HG03066 (cell line): Measurements from ENCODE around the gene GPR55.
A peak's percentile ranks its signal among the peaks of the same experiment; 100 is the strongest.

Source experiments
- ATAC-seq: cut with Tn5 transposase; IDR thresholded peaks from one replicate; pipeline ENCODE4 v1.9.1; 2021; ENCODE audit warnings: low read depth; ENCODE audit not compliant: unreplicated experiment

The GPR55 gene

DNA sequence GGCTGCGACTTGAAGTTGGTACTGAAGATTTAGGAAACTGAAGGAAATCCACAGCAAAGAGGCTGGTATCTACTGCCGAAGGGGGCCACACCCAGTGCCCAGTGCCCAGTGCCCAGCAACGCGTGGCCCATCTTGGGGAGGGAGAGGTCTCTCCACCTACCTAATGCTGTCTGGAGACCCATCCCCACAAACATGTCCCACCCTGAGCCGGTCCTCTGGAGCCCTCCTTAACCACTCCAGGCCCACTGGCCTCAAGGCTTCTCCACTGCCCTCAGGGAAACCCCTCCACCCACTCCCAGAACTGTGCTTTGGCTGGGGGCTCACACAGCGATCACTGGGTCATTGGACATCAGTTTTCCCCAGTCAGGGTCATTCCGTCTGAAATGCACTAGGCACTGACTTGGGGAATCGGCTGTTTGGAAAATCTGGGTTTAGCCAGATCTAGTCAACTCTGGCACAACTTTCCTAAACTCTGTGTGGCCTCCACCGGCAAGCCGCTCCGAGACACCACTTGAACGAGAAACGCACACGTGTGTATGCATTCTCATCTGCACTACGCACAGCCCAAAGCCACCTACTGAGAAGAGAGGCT lies 20.1 kb downstream of the GPR55 start:
- ATAC-seq, result no peak

DNA sequence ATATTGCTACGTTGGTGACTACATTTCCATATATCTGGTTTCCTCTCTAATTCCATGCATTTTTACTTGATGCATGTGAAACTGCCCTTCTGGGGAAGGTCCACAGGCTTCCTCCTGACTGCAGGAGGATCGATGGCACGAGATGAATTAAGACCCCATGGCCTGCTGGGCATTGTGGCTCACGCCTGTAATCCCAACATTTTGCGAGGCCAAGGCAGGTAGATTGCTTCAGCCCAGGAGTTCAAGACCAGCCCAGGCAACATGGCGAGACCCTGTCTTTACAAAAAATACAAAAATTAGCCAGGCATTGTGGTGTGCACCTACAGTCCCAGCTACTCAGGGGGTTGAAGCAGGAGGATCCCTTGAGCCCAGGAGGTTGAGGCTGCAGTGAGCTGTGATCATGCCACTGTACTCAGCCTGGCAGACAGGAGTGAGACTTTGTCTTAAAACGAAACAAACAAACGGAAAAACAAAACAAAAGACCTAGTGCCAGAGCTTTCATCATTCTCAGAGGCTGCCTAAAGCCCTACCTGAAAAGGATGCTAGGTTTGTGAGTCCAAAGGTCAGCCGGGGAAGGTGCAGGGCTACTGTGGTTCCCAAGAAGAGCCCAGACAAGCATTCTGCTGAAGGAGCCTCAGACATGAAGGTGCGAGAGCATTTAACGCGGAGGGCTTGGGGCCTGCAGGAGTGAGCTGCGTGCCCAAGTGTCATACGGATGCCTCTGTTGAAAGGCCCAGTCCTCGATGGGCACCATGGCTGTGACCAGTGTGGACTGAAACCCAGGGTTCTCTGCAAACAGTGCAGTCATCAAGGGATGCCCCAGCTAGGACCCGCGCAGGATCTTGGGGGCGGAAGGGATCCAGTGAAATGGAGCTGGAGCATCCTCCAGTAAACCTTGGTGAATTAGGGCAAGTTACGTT lies 21.6 kb downstream of the GPR55 start:
- no peak for ATAC-seq

DNA sequence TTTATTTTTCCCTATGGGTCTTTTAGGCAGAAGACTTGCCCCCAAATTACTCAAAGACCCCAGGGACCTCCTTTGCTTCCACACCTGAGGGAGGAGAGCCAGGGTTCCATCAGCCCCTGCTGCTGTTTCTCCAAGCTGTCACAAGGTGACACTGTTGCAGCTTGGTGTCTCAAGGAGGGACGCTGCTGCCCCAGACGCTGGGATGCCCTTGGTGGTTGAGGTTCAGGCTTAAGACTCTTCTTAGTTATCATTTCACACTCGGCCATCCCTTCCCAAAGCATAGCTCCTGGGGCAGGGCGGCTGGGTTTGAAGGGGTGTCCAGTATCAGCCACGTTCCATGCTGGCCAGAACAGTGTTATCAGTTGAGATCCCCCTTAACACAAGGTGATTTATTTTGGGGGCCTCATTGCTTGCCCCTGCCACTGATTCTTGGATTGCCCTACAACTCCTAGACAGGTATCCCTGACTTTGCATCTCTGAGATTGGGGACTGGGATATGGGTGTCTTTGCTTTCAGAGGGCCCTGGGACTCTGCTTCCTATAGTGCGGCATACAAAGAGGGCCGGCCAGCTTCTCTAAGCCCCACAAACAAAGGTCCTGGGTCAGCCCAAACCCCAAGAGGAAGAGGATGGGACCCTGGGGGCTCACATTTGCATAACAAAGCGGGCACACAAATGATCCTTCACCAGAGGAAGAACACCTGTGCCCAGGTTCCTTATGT lies 22.7 kb downstream of the GPR55 start:
- ATAC-seq, result no peak

DNA sequence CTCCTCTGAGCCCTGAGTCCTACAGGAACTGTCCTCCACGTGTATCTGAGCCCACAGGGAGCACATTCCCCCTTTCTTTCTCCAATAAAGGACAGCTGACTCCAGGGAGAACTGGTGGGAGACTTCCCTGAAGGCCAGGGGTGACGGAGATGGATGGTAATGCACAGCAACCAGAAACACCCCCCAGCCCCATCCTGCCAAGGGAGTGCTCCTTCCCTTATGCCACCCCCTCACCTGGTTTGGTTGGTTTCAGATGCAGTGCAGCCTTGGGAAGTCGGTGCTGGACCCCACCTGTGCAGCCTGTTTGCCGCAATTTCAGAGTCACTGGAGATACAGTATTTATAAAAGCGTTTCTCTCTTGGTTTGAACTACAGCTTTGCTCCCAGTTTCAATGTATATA lies 24.0 kb downstream of the GPR55 start:
- ATAC-seq, result no peak

DNA sequence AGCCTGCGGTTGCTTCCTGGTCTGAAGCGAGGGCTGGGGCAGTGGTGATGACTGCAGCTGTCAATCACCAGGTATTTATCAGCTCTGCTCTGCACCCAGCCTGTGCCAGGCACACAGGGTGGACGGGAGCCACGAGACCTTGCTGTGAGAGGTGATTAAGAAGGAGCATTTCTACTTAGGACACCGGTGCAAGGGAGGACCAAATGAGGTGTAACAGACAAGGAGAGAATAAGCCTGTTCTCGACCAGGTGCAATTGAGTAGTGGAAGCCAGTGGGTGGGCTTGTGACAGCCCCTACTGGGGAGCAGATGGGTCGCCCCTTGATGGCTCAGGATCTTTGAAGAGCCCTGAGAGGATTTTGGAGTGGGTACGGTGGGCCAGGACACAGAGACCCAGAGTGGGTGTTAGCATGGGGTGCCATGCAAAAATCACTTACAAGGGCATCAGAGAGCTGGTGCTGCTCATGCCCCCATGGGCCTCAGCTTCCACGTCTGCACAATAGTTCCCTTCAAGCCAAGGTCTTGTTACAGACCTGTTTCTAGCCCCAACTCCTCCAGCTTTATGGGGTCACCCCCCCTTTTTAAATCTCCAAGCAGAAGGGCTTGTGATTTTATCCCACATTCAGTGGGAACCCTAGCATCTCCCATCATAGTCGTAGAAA lies 24.6 kb downstream of the GPR55 start:
- no peak for ATAC-seq

DNA sequence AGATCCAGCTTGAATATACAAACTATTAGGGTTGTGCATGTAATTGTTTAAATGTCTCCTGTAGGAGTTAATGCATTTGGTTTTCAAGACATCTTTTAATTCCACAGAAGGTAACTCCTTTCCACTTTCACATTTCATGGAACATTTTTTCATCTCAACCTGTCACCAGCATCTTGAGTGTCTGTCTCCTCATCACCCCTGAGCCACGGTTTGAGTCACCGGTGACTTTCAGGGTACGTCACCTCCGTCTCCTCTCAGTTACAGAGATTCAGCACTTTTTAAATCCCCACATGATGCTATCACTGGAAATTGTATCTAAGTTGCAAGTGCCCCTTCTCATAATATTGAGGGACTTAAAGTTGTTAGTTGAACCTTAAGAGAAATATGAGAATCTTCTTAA lies 25.3 kb downstream of the GPR55 start:
- ATAC-seq, result no peak

DNA sequence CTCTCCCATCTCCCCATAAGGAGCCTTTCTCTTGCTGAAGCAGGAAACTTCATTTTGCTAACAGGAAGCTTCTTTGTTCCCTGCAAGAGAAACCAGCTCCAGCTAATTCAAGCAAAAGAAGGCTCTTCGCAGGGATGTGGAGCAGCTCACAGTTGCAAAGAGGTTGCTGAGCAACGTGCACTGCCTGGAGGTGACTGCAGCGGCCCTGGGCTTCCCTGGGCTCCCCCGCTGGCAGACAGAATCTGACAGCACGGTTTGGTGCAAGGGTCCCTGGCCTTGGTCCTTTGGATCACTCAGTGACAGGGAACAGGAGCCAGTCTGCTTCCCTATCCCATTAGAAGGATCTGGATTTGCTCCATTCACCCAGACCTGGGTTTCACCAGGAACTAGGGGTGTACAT lies 25.8 kb downstream of the GPR55 start:
- ATAC-seq, result no peak

DNA sequence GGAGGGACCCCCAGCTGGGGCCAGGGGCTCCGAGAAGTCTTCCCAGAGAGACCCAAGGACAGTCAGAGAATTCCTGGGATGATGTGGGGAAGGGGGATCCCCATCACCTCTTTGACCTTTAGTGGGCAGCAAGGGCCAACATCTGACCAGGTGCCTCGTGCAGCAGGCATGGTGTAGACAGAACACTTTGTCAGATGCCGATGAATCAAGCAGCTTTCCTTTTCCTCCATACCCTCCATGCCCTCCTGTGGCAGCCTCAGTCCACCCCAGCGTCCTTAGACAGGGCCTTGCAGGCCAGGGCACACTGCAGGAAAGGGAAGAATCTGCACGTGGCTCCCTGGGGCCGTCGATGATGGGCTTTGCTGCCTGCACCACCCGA lies 26.3 kb downstream of the GPR55 start:
- no peak for ATAC-seq

DNA sequence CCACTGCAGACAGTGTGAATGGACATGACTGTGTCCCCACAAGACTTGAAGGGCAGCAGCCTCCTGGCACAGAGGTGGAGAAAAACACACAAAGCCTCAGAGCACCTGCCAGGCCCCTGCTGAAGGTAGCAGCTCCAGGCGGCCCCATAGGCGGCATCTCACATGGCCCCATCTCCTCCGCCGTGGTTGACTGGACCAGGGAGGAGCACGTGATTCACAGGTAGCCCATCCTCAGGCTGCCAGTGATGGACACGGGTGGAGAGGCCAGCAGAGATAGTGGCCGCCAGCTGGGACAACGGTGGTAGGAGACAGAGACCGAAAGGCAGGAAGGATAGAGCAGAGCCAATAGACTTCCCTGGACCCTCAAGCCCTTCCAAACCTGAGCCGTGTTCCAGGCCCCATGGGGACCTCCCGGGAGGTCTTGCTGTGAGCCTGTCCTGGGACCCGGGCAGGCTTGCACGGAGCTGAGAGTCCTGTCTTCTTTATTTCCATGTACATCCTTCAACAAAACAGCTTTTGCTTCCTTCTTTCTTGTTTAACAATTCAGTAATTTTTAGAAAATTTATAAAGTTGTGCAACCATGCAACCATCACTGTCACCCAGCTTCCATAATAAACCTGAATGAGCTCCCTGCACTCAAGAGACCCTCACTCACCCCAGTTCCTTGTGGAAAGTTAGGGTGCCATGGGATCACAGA lies 26.9 kb downstream of the GPR55 start:
- no peak for ATAC-seq

DNA sequence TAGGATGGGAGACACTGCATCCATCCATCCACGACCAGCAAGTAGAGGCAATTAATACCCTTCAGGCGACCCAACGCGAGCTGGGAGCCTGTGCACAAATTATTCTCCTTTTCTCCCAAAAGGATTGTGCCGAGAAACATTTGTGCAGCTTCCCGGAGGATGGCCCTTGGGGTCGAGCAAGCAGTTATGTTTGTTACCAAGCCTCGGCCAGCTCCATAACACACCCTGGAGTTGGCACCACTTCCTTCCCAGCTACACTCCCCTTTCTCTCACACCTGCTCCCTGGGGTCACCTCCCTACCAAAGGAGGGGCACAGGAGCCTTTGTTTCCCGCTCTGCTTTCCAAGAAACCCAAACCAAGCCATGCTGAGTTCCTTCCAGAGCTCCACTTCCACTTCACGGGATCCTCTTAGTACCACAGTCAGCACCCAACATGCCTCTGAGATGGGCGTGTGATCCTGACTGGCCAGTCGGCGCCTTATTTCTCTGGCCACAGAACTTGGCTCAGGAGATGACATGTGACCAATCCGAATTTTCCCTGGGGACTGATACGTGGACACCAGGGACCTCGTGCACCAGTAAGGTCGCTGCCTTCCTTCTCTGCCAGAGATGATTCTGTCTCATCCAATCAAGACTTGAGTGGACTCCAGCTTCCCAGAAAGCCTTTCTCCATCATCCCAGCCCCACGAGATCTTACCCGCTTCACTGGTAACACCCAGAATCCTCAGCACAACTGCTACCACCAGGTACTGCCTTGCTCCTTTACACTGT lies 28.5 kb downstream of the GPR55 start:
- ATAC-seq, result no peak

DNA sequence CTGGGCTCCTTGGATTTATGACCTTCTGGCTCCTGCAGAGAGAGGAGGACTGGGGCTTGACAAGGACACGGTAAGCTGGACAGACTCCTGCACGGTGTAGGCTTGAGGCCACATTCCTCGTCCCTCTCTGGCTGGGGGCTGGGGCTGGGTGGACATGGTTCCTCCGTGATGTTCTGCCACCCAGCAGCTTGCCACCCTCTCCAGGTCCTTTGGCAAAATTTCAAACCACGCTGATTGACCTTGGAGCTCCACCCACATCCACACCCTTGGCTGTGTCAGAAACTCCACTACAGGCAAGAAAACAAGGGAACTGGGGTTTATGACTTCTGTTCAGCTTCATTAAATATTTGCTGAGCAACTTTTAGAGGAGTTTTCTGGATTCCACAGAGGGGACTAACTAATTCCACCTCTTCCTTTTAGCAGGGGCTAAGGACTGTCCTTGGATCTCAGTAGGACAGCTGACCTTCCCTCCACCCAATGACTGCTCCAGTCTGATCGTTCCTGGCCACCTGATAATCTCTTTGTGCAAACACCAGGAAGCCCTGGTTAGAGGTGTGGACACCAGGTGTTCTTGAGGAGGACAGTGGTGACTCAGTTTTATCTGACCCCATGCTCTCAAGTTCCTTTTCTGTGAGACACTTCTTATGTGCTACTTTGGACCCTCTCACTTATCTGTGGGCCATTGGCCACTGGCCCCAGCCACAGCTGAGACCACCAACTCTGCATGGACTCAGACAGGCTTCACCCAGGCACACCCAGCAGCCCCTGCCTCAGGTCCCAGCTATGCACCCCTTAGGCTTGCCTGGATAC lies 29.3 kb downstream of the GPR55 start:
- ATAC-seq, result no peak

DNA sequence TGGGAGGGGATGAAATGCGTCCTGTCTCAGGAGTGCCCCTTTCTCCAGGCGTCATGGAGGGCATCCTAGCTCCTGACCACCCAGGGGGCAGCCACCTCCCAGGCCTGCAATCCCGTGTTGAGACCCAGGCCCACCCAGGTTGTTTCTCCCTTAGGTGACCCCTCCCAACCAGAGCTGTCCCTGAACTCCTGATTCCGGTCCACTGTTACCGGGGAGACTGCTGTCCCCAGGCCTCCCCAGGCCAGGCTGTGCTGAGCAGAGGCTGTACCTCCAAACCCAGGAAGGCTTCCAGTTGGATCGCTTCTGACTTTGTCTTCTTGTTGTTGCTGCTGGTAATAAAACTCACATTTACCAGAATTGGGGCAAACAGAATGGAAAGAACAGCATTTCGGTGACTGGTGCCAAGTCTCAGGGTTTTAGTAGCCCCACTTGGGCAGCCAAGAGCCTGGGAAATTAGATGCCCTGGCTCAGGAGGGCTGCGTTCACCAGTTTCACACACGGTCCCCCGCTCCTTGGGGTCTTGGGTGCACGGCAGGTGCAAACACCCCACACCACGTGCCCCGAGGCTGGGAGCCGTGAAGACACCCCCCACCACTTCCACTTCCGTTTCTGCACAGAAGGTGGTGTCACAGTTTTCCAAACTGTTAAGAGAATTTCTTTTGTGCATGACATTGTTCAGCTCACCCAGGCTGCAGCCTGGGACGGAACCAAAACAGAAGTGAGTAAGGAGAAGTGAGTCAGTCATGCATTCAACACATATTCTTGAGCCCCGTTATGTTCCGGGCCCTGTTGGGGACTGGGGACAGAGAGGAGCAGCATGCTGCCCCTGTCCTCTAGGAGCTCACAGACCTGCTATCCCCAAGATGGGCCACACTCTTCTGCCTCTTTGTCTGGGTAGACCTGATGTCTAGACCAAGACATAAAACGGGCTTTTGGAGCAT lies 30.9 kb downstream of the GPR55 start:
- no peak for ATAC-seq

DNA sequence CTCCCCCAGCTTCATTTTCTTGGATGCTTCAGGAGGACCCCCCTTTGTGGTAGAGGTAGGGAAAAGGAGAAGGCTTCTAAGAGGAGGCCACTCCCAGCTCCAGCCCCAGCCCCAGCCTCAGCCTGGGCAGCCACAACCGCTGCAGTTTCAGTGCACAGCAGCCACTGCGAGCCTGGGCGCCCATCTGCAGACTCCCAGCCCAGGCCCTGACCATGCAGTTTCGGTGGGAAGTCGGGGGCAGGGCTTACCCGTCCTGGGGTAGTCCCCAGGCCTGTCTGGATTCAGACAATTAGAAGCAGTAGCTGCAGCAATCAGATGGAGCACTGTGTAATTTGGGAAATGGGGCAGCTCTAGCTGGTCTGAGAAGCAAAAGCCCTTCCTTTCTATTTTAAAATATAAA lies 31.7 kb downstream of the GPR55 start:
- ATAC-seq, result peak; percentile 74

DNA sequence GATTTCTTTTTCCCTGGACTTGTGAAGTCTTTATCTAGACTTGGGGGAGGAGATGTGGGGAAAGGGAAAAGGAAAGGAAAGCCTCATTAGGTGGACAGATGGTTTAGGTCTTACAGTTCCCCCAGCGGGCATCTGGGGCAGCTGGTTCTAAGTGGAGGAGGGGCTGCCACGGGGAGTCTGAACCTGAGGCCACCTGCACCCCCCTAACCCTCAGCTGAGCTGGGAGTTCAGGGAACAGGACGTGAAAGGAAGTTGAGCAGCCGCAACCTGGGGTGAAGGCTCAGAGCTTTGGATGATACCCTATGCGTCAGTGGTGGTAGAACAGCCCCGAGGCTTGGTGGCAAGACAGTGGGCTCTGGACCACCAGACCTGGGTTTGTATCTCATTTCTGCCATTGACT lies 33.5 kb downstream of the GPR55 start:
- ATAC-seq, result no peak

DNA sequence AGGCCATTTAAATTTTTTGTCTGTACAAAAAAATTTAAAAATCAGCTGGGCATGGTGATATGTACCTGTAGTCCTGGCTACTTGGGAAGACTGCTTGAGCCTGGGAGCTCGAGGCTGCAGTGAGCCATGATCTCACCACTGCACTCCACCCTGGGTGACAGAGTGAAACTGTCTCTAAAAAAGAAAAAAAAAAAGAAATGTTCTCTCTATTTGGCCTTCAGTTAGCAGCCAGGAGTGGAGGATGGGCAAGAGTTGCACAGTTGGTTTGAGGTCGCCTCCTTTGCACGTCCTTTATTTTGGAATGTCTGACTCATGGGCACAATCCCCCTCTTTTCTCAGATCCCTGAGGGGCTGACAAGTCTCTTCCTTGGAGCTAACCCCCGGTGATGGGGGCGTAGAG lies 34.0 kb downstream of the GPR55 start:
- ATAC-seq, result no peak

DNA sequence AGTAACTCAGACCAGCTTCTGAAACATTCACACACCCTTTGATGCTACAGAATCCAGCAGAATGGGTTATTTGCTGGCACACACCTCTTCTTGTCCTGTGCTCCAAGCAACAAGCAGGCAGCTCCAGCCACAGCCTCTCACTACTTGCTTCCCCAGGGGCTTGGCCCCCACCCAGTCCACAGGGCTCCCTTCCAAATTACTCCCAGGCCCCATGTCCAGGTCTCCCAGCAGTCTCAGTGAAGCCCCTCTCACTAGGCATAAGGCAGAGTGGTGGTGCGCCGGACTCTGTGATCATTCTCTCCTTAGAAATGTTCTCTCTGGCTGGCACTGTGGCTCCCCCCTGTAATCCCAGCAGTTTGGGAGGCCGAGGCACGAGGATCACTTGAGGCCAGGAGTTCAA lies 34.4 kb downstream of the GPR55 start:
- ATAC-seq, result no peak

DNA sequence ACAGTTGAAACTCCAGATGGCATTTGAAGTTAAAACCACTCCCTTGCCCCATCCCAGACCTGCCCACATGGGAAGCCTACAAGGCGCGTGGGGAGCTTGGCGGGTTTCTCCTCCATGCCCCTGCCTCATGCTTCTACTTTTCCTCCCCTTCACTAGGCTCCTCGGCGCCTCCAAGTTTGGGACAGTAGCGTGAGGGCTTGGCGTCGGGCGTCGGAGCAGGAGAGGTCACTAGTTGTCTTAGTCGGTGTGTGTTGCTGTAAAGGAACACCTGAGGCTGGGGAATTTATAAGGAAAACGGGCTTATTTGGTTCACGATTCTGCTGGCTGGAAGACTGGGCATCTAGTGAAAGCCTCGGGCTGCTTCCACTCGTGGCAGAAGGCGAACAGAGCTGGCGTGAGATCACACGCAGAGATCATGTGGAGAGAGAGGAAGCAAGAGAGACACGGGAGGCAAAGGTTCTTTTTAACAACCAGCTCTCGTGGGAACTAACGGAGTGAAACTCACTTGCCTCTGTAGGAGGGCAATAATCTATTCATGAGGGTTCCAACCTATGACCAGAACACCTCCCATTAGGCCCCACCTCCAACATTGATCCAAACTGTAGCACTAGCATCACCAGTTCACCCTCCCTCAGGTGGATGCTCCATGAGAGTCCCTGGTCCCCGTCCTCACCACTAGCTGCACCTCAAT lies 35.0 kb downstream of the GPR55 start:
- ATAC-seq, result no peak
